NT2/D1 (cell line): ENCODE results near the gene DLL1.

Experiments used
- YY1 ChIP-seq: IDR thresholded peaks from 2 replicates; pipeline ENCODE4 v1.6.1; 2011; ENCODE audit not compliant: insufficient read length, insufficient read depth
- ZNF274 ChIP-seq: IDR thresholded peaks from 2 replicates; pipeline ENCODE4 v1.6.1; 2011; ENCODE audit warnings: mild to moderate bottlenecking, low read depth, low read length

DNA sequence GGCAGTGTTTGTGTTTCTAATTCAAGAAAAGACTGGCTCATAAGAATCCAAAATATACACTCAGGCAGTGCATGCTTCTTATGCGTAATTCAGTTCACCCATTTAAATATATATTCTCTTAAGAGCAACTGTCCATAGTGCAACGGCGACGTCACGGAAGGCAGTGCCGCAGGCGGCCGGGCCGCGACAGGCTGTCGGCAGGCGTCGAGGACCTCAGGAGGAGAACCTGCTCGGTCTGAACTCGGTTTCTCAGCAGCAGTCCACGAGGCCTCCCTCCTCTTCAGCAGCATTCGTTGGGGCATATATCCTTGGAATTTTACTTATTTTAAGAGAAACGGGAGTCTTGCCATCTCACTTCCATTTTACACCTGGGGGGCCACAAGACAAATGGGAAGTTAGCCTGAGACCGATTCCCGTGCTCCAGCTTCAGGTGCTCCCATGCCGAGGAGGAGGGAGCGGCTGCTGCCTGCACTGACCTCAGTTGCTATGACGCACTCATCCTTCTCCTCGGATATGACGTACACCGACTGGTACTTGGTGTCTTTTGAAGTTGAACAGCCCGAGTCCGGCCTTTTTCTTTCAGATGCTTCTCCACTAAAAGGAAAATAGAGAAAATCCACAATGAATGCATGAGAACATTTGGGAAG is 8.2 kb downstream of the DLL1 start:
- no peak for TF ChIP-seq YY1
- no peak for TF ChIP-seq ZNF274
